Natural killer cell treated with Interleukin-12 subunit alpha and Interleukin-12 subunit beta and Interleukin-15 and Interleukin-18, amount 100 ng/mL, for 72 hours (primary cell): Measurements from ENCODE around the gene TANGO2. TPM values are rescaled to one million over a fixed set of nuclear protein-coding genes. Genes with fewer than 3 reads are reported as not detected.

Experiments
- total RNA-seq, 2 donors: library from RNA; stranded (reverse); gene quantifications; one replicate each; pipeline ENCODE4 v1.2.3, GENCODE V29; 2022

The TANGO2 gene
- total RNA-seq, 2 donors from 2014 or later: 50.5 to 61.6 TPM

Other genes with a start within 250 kb of the TANGO2 start
- 10 to 100 TPM in 1 of 2 donors, 1 to 10 TPM in 1; 9.7 to 17.9 TPM for gene GNB1L, start 166.2 kb upstream of the TANGO2 start, total RNA-seq
- gene RTL10, start 166.2 kb upstream of the TANGO2 start, total RNA-seq: 10 to 100 TPM; 11.2 to 26.3 TPM
- gene COMT, start 79.3 kb upstream of the TANGO2 start, total RNA-seq: 100 to 1,000 TPM; 141 to 223 TPM
- 10 to 100 TPM; 29.9 to 34.3 TPM for gene TXNRD2, start 79.3 kb upstream of the TANGO2 start, total RNA-seq
- gene ARVCF, start 4.3 kb upstream of the TANGO2 start, total RNA-seq: 1 to 10 TPM; 3.7 to 3.8 TPM
- 10 to 100 TPM; 60.1 to 89.5 TPM for gene DGCR8, start 59.1 kb downstream of the TANGO2 start, total RNA-seq
- 100 to 1,000 TPM; 236 to 499 TPM for gene RANBP1, start 95.0 kb downstream of the TANGO2 start, total RNA-seq
- 100 to 1,000 TPM; 107 to 166 TPM for gene TRMT2A, start 96.1 kb downstream of the TANGO2 start, total RNA-seq
- 100 to 1,000 TPM in 1 of 2 donors, 10 to 100 TPM in 1; 53.9 to 124 TPM for gene ZDHHC8, start 110.7 kb downstream of the TANGO2 start, total RNA-seq
- gene CCDC188, start 129.9 kb downstream of the TANGO2 start, total RNA-seq: under 1 TPM in 1 of 2 donors, not detected in 1; 0.36 TPM
- gene RTN4R, start 247.2 kb downstream of the TANGO2 start, total RNA-seq: under 1 TPM; 0.48 to 0.78 TPM